ENCODE measurements around the gene MLLT3. TPM values are rescaled to one million over a fixed set of nuclear protein-coding genes. Genes with fewer than 3 reads are reported as not detected.

The MLLT3 gene
- total RNA-seq, 1 donor from 2014 or later = 39.1 TPM

- H3K4me1 ChIP-seq = no peaks in the 10 kb centered on the region
- no peaks in the 10 kb centered on the region for H3K9me3 ChIP-seq (ENCODE audit: low read depth)
- Mint-ChIP-seq H3K36me3 (peaks cover 3% of the 10 kb centered on the region), H3K4me3 (no peak overlapping the region), H3K27me3 (ENCODE audit: insufficient read depth, low read depth) (no peaks in the 10 kb centered on the region), H3K4me1 (peaks cover 26% of the 10 kb centered on the region), H3K27ac (no peak overlapping the region), H3K9me3 (peaks cover 5% of the 10 kb centered on the region)
- H3K4me3 ChIP-seq = no peak overlapping the region
- no peak overlapping the region for H3K9ac ChIP-seq
- no peaks in the 10 kb centered on the region for H3K27me3 ChIP-seq
- no peak overlapping the region for H2AFZ ChIP-seq (replicated peaks)
- H3F3A ChIP-seq (ENCODE audit: low read depth) = no peaks in the 10 kb centered on the region
- no peak for DNase-seq (ENCODE audit: low spot score)
- TF ChIP-seq CTCF (IDR thresholded peaks at IDR 0.05) = no peak
- TF ChIP-seq EZH2 (IDR thresholded peaks at IDR 0.05) = no peak
- TF ChIP-seq EZH2phosphoT487 (IDR thresholded peaks at IDR 0.05) = no peak
- no peaks in the 10 kb centered on the region for H3K36me3 ChIP-seq
- no peak overlapping the region for H3K4me2 ChIP-seq
- no peaks in the 10 kb centered on the region for H4K20me1 ChIP-seq (ENCODE audit: low read depth)
- H3K27ac ChIP-seq = no peak overlapping the region
- no peaks in the 10 kb centered on the region for H3K79me2 ChIP-seq (ENCODE audit: low read depth)
These were observed 73.2 kb downstream of the MLLT3 start for GRCh38 chr9:20549053-20549452.

GRCh38 chr9:20545023-20545622 is 77.2 kb downstream of the MLLT3 start:
- peaks cover 2% of the 10 kb centered on the region for H3K4me1 Mint-ChIP-seq
- H3K4me3 Mint-ChIP-seq = no peak overlapping the region
- Histone ChIP-seq H3K9ac (no peak overlapping the region), H3K4me3 (no peak overlapping the region), H3K4me2 (no peak overlapping the region), H3F3A (ENCODE audit: low read depth) (no peaks in the 10 kb centered on the region), H3K27ac (no peak overlapping the region), H3K9me3 (ENCODE audit: low read depth) (no peaks in the 10 kb centered on the region), H3K27me3 (no peaks in the 10 kb centered on the region), H4K20me1 (ENCODE audit: low read depth) (no peaks in the 10 kb centered on the region), H3K4me1 (no peaks in the 10 kb centered on the region), H3K79me2 (ENCODE audit: low read depth) (no peaks in the 10 kb centered on the region), H2AFZ (replicated peaks) (no peak overlapping the region), H3K36me3 (no peaks in the 10 kb centered on the region)
- H3K27me3 Mint-ChIP-seq (ENCODE audit: insufficient read depth, low read depth) = peaks cover 2% of the 10 kb centered on the region
- H3K36me3 Mint-ChIP-seq = peaks cover 16% of the 10 kb centered on the region
- TF ChIP-seq CTCF (IDR thresholded peaks at IDR 0.05) = no peak
- no peak for TF ChIP-seq EZH2phosphoT487 (IDR thresholded peaks at IDR 0.05)
- TF ChIP-seq EZH2 (IDR thresholded peaks at IDR 0.05) = no peak
- peak overlapping the region; percentile 25 for H3K27ac Mint-ChIP-seq
- peaks cover 31% of the 10 kb centered on the region for H3K9me3 Mint-ChIP-seq
- no peak for DNase-seq (ENCODE audit: low spot score)

- no peak overlapping the region for H3K4me2 ChIP-seq
- H3K4me1 ChIP-seq = no peaks in the 10 kb centered on the region
- H3F3A ChIP-seq (ENCODE audit: low read depth) = no peaks in the 10 kb centered on the region
- H3K4me3 ChIP-seq = no peak overlapping the region
- TF ChIP-seq CTCF (IDR thresholded peaks at IDR 0.05) = no peak
- no peak for TF ChIP-seq EZH2 (IDR thresholded peaks at IDR 0.05)
- TF ChIP-seq EZH2phosphoT487 (IDR thresholded peaks at IDR 0.05) = no peak
- no peak overlapping the region for H3K27ac ChIP-seq
- H2AFZ ChIP-seq (replicated peaks) = no peak overlapping the region
- no peak for DNase-seq (ENCODE audit: low spot score)
- no peaks in the 10 kb centered on the region for H3K9me3 ChIP-seq (ENCODE audit: low read depth)
- Mint-ChIP-seq H3K36me3 (peaks cover 24% of the 10 kb centered on the region), H3K4me1 (peaks cover 7% of the 10 kb centered on the region), H3K27me3 (ENCODE audit: insufficient read depth, low read depth) (peaks cover 2% of the 10 kb centered on the region), H3K9me3 (peaks cover 44% of the 10 kb centered on the region), H3K4me3 (no peak overlapping the region), H3K27ac (no peak overlapping the region)
- no peaks in the 10 kb centered on the region for H4K20me1 ChIP-seq (ENCODE audit: low read depth)
- no peaks in the 10 kb centered on the region for H3K36me3 ChIP-seq
- no peaks in the 10 kb centered on the region for H3K27me3 ChIP-seq
- H3K9ac ChIP-seq = no peak overlapping the region
- H3K79me2 ChIP-seq (ENCODE audit: low read depth) = no peaks in the 10 kb centered on the region
These were observed 82.0 kb downstream of the MLLT3 start for GRCh38 chr9:20540169-20540863.
